Measurements from ENCODE around the gene TTLL3. TPM values are rescaled to one million over a fixed set of nuclear protein-coding genes. Genes with fewer than 3 reads are reported as not detected.

TTLL3 gene
- total and polyA plus RNA-seq, 2 of the 8 experiments (the other 6 are each of a cell fraction or from before 2014, with no cell fraction given) = 5.9 to 8.9 TPM

DNA sequence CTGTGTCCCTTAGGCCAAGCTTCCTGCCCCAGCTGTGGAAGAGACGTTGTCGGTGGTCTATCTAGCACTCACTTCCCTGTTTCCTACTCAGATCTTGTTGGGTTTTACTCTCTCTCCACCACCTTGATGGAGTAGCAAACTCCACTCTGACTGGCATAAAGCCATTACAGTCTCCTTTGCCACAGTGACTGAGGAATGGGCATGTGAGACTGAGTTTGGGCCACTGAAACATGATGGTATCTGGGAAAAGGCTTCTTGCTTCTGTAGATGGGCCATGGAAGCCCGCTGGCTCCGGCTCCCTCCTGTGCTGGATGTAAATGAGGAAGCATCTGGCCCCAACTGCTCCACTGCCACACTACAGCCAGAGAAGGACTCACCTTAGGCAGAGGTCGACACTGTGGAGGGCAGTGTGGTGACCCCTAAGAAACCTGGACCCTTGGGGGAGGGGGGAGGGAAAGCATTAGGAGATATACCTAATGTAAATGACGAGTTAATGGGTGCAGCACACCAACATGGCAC, 30.9 kb upstream of the TTLL3 start (continued):
- TF ChIP-seq EZH2 (IDR thresholded peaks at IDR 0.05; ENCODE audit: low read depth, low read length, severe bottlenecking) (no peak), HDAC6 (IDR thresholded peaks at IDR 0.05; ENCODE audit: low read depth, low read length) (no peak), NRF1 (IDR thresholded peaks at IDR 0.05; ENCODE audit: low read depth, low read length) (no peak), TBP (IDR thresholded peaks at IDR 0.05; ENCODE audit: low read depth, low read length) (no peak)
- TF ChIP-seq, protein P1, sequence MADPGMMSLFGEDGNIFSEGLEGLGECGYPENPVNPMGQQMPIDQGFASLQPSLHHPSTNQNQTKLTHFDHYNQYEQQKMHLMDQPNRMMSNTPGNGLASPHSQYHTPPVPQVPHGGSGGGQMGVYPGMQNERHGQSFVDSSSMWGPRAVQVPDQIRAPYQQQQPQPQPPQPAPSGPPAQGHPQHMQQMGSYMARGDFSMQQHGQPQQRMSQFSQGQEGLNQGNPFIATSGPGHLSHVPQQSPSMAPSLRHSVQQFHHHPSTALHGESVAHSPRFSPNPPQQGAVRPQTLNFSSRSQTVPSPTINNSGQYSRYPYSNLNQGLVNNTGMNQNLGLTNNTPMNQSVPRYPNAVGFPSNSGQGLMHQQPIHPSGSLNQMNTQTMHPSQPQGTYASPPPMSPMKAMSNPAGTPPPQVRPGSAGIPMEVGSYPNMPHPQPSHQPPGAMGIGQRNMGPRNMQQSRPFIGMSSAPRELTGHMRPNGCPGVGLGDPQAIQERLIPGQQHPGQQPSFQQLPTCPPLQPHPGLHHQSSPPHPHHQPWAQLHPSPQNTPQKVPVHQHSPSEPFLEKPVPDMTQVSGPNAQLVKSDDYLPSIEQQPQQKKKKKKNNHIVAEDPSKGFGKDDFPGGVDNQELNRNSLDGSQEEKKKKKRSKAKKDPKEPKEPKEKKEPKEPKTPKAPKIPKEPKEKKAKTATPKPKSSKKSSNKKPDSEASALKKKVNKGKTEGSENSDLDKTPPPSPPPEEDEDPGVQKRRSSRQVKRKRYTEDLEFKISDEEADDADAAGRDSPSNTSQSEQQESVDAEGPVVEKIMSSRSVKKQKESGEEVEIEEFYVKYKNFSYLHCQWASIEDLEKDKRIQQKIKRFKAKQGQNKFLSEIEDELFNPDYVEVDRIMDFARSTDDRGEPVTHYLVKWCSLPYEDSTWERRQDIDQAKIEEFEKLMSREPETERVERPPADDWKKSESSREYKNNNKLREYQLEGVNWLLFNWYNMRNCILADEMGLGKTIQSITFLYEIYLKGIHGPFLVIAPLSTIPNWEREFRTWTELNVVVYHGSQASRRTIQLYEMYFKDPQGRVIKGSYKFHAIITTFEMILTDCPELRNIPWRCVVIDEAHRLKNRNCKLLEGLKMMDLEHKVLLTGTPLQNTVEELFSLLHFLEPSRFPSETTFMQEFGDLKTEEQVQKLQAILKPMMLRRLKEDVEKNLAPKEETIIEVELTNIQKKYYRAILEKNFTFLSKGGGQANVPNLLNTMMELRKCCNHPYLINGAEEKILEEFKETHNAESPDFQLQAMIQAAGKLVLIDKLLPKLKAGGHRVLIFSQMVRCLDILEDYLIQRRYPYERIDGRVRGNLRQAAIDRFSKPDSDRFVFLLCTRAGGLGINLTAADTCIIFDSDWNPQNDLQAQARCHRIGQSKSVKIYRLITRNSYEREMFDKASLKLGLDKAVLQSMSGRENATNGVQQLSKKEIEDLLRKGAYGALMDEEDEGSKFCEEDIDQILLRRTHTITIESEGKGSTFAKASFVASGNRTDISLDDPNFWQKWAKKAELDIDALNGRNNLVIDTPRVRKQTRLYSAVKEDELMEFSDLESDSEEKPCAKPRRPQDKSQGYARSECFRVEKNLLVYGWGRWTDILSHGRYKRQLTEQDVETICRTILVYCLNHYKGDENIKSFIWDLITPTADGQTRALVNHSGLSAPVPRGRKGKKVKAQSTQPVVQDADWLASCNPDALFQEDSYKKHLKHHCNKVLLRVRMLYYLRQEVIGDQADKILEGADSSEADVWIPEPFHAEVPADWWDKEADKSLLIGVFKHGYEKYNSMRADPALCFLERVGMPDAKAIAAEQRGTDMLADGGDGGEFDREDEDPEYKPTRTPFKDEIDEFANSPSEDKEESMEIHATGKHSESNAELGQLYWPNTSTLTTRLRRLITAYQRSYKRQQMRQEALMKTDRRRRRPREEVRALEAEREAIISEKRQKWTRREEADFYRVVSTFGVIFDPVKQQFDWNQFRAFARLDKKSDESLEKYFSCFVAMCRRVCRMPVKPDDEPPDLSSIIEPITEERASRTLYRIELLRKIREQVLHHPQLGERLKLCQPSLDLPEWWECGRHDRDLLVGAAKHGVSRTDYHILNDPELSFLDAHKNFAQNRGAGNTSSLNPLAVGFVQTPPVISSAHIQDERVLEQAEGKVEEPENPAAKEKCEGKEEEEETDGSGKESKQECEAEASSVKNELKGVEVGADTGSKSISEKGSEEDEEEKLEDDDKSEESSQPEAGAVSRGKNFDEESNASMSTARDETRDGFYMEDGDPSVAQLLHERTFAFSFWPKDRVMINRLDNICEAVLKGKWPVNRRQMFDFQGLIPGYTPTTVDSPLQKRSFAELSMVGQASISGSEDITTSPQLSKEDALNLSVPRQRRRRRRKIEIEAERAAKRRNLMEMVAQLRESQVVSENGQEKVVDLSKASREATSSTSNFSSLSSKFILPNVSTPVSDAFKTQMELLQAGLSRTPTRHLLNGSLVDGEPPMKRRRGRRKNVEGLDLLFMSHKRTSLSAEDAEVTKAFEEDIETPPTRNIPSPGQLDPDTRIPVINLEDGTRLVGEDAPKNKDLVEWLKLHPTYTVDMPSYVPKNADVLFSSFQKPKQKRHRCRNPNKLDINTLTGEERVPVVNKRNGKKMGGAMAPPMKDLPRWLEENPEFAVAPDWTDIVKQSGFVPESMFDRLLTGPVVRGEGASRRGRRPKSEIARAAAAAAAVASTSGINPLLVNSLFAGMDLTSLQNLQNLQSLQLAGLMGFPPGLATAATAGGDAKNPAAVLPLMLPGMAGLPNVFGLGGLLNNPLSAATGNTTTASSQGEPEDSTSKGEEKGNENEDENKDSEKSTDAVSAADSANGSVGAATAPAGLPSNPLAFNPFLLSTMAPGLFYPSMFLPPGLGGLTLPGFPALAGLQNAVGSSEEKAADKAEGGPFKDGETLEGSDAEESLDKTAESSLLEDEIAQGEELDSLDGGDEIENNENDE (IDR thresholded peaks at IDR 0.05; ENCODE audit: insufficient replicate concordance, low read length) = no peak

All from H1 (cell line).